Central memory CD8-positive, alpha-beta T cell (primary cell): ENCODE measurements around the gene RARG.
"Not testable (repeated sequence)": the region's sequence is repeated elsewhere in the genome, so short reads cannot be mapped to it uniquely, and the experiment has no call there.

ENCODE experiments used
- ATAC-seq: fragments of 150-1000 bp; cut with Tn5 transposase; replicated peaks from 2 replicates; pipeline ENCODE4 v1.10.0; 2022; ENCODE audit warnings: mild to moderate bottlenecking, moderate FRiP score, moderate number of reproducible peaks; ENCODE audit not compliant: poor library complexity, severe bottlenecking; ENCODE audit errors: extremely low read depth
- DNase-seq, 2 donors: peaks; one replicate each; pipeline ENCODE4 v3.0.0; 2021; ENCODE audit warnings: low spot score in 2 of 2
- H3K27ac Mint-ChIP-seq: one replicate; pipeline ENCODE4 v1.8.0; 2022; ENCODE audit warnings: low read depth, mild to moderate bottlenecking, moderate library complexity, mixed read lengths
- H3K27me3 Mint-ChIP-seq: one replicate; pipeline ENCODE4 v1.8.0; 2022; ENCODE audit warnings: mixed read lengths
- H3K36me3 Mint-ChIP-seq: one replicate; pipeline ENCODE4 v1.8.0; 2022; ENCODE audit warnings: mild to moderate bottlenecking, moderate library complexity, mixed read lengths; ENCODE audit not compliant: insufficient read depth
- H3K4me1 Mint-ChIP-seq: one replicate; pipeline ENCODE4 v1.8.0; 2022; ENCODE audit warnings: mixed read lengths
- H3K4me3 Mint-ChIP-seq: one replicate; pipeline ENCODE4 v1.8.0; 2022; ENCODE audit warnings: mild to moderate bottlenecking, moderate library complexity, mixed read lengths
- H3K9me3 Mint-ChIP-seq: one replicate; pipeline ENCODE4 v1.8.0; 2022; ENCODE audit warnings: mixed read lengths

RARG gene

GRCh38 chr12:53170876-53171724 lies 60.9 kb downstream of the RARG start:
- no peak for ATAC-seq
- no peak for DNase-seq
- Mint-ChIP-seq H3K4me3 (no peak overlapping the region), H3K4me1 (no peaks in the 10 kb centered on the region), H3K36me3 (peaks cover 3% of the 10 kb centered on the region), H3K27me3 (no peaks in the 10 kb centered on the region), H3K9me3 (no peaks in the 10 kb centered on the region), H3K27ac (no peak overlapping the region)

- Mint-ChIP-seq H3K9me3 (no peaks in the 10 kb centered on the region), H3K4me3 (no peak overlapping the region), H3K27ac (no peak overlapping the region), H3K27me3 (no peaks in the 10 kb centered on the region), H3K36me3 (peaks cover 3% of the 10 kb centered on the region), H3K4me1 (no peaks in the 10 kb centered on the region)
- DNase-seq, result no peak
- ATAC-seq, result no peak
Measured at GRCh38 chr12:53170215-53170614, 61.8 kb downstream of the RARG start.

- no peak overlapping the region for H3K27ac Mint-ChIP-seq
- H3K27me3 Mint-ChIP-seq, result no peaks in the 10 kb centered on the region
- DNase-seq (no peak), ATAC-seq (no peak)
- H3K4me1 Mint-ChIP-seq, result no peaks in the 10 kb centered on the region
- H3K36me3 Mint-ChIP-seq, result peaks cover 3% of the 10 kb centered on the region
- H3K4me3 Mint-ChIP-seq, result no peak overlapping the region
- H3K9me3 Mint-ChIP-seq, result no peaks in the 10 kb centered on the region
Measured at GRCh38 chr12:53169644-53170043, 62.4 kb downstream of the RARG start.

- no peak overlapping the region for H3K27ac Mint-ChIP-seq
- ATAC-seq (no peak), DNase-seq (no peak)
- peaks cover 3% of the 10 kb centered on the region for H3K36me3 Mint-ChIP-seq
- no peaks in the 10 kb centered on the region for H3K9me3 Mint-ChIP-seq
- no peaks in the 10 kb centered on the region for H3K4me1 Mint-ChIP-seq
- H3K27me3 Mint-ChIP-seq, result no peaks in the 10 kb centered on the region
- H3K4me3 Mint-ChIP-seq, result no peak overlapping the region
Measured at GRCh38 chr12:53166837-53167236, 65.2 kb downstream of the RARG start.

- H3K27ac Mint-ChIP-seq, H3K4me3 Mint-ChIP-seq, DNase-seq, ATAC-seq, H3K9me3 Mint-ChIP-seq, H3K27me3 Mint-ChIP-seq, H3K36me3 Mint-ChIP-seq, H3K4me1 Mint-ChIP-seq: not testable (repeated sequence)
Measured at GRCh38 chr12:53163008-53163407, 69.0 kb downstream of the RARG start.

- ATAC-seq (no peak), DNase-seq (no peak)
- Mint-ChIP-seq H3K27ac (no peak overlapping the region), H3K27me3 (no peaks in the 10 kb centered on the region), H3K36me3 (no peaks in the 10 kb centered on the region), H3K9me3 (no peaks in the 10 kb centered on the region), H3K4me1 (peaks cover 9% of the 10 kb centered on the region), H3K4me3 (no peak overlapping the region)
Measured at GRCh38 chr12:53161119-53161911, 70.7 kb downstream of the RARG start.

- H3K36me3 Mint-ChIP-seq, result no peaks in the 10 kb centered on the region
- H3K27me3 Mint-ChIP-seq, result no peaks in the 10 kb centered on the region
- no peak for ATAC-seq
Measured at GRCh38 chr12:53160673-53161072, 71.3 kb downstream of the RARG start.

More at GRCh38 chr12:53160673-53161072, 71.3 kb downstream of the RARG start:
- H3K9me3 Mint-ChIP-seq, result no peaks in the 10 kb centered on the region
- H3K4me1 Mint-ChIP-seq, result peaks cover 9% of the 10 kb centered on the region
- H3K4me3 Mint-ChIP-seq, result no peak overlapping the region
- no peak overlapping the region for H3K27ac Mint-ChIP-seq
- no peak for DNase-seq
